Measurements from ENCODE around the gene PPP2R5A.
"Not testable (repeated sequence)": the region's sequence is repeated elsewhere in the genome, so short reads cannot be mapped to it uniquely, and the experiment has no call there.

The PPP2R5A gene

DNA sequence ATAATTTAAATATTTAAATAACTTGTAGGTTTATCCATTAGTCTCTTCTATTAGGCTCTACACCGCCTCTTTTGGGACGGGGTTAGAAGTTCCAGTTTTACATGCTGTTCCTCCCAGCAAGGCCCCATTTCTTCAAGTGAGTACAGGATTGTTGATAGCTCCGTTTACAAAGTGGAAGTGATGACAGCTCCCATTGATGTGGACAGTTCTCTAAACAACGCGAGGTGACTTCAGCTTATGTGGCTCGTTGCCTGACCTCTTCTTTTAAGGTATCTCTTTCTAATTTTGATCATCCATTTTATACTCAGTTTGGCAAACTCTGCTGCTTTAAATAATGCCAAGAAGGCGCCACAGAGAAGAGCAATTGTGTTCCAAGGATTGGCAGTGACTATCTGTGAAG, 79.8 kb downstream of the PPP2R5A start:
- no peak for DNase-seq

DNA sequence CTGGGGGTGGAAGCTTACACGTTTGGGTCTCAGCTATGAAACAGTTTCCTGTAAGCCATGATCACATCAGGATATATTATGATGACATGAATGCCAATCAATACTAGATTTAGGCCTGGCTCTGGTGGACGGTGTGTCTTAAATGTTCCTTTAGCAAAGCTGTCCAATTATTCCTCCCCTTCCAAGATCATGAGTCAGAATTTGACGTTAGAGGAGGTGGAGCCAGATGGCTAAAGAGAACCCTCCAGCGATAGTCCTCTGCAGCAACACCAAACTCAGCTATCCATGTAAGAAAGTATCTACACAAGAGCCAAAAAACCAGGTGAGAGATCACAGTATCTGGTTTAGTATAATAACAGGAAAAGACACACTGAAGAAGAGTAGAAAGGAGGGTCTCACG, 81.7 kb downstream of the PPP2R5A start:
- no peak for DNase-seq

DNA sequence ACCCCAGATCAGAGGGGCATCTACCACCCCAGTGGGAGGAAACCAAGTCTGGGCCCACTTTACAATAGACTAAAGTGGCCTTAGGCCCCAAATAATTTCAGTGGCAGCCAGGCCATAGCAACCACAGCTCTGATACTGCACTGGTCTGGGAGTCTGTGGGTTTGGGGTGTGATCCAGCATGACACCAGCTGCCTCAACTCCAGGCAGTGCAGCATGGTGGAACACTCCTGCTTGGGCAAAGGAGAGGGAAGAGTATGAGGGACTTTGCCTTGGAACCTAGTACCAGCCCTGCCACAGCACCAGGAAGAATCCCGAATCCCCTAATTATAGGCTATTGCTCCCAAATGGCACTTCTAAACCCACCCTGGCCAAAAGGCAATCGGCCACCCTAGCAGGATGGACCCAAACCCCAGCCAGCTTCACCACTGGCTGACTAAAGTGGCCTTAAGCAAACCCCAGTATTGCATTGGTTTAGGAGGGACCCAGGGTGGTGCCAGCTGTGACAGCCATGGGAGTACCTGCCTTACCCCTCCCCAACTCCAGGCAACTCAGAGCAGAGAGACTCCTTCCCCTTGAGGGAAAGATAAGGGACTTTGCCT, 82.4 kb downstream of the PPP2R5A start:
- DNase-seq: no peak

DNA sequence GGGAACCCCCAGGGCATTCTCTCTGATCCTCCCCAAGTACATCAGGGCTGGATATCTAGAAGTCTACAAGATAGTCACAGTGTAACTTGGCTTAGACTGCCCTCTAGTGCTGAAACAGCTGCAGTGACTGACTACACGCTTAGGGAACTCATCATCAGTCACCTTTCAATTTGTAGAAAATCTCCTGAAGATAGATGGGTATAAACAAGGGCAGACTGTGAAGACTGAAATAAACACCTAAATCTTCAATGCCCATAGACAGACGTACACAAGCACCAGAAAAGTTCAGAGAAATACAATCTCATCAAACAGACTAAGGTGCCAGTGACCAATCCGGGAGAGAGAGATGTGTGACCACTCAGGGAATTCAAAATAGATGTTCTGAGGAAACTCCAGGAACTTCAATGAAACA, 82.9 kb downstream of the PPP2R5A start:
- peak; percentile 63 for DNase-seq

DNA sequence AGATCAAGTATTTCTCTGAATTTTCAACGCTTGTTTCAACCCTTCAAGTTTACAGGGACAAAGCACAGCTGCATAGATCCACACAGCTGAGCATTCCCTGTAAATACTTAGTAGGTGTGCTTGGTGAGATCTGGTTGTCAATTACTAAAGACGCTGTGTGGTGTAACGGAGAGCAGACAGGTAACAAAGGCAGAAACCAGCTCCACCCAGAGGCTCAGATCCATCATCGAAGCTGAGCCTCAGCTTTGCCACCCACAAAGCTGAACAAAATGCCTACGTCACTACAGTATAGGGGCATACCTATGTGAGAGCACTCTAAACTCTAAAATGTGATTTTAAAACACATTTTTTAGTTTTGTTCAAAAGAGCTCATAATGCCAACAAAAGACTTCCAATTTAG, 90.8 kb downstream of the PPP2R5A start:
- no peak for DNase-seq

DNA sequence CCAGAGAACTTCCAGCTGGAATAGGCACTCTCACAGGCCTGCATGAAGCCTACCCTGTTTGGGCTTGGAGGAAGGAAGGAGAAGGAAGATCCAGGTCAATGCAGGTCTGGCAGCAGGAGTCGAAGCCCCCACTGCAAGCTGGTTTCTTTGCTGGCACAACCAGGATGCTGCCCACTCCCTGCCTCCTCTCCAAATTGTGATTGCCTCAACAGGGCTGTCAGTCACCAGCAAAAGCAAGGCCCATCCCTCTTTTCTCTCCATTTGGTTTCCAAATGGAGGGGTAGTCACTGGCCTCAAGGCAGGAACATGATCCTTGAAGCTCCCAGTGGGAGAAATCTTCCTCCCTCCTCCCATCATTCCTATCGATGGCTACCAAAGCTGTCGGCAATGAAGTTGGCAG, 92.4 kb downstream of the PPP2R5A start:
- no peak for DNase-seq

DNA sequence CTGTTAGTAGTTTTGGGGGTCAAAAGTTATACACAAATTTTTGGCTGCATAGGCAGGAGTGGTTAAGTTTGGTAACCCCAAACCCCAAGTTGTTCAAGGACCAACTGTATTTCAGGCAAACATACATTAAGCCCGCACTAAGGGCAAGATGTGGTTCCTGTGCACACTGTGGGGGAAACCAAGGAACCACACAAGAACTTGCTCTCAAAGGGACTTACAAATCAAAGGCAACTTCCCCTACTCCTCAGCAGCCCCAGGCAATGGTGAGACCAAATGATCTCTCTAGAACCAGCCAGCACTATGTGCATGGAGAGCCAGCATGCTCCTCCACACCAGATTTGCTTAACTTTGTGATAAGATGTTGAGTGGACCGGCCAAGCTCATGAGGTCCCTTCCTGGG, 94.2 kb downstream of the PPP2R5A start:
- no peak for DNase-seq

DNA sequence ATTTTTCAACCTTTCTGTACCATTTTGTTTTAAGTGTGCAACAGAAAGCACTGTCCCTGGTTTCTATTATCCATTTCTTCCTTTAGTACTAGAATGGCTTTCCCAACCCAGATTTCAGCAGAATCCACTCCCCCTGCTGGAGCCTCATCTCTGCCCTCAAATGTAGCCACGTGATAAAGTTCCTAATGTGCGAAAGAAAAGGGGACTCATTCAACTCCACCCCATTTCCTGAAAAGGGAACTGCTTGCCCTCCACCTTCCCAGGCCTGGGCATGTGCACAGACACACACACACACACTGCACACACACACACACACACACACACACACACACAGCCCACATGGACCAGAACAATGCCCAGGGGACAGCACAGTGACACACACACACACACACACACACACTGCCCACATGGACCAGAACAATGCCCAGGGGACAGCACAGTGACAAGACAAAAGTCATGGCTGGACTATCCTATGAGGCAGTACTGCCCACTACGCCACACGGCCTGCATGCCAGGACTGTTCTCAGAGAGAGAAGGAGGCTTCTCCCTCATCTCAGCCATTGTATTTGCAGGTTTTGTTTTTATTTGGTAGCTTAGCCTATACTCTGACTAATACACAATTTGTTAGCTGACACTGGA, 96.3 kb downstream of the PPP2R5A start:
- no peak for DNase-seq

DNA sequence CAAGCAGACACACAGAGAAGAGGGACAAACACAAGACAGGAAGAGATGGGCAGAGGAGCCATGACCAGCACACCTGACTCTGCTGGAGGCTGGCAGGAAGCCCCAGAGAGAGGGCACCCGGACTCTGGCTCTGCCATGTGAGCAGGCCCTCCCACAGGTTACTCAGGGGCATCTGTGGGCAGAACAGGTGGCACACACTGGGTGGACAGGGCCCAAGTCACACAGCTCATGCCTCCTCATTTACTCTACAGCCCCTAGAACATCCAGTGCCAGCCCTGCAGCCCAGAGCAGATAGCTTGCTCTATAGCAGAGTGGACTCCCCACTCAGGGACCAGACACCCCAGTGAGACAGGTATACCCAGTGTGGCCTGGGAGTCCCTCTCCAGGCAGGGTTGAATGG, 100.8 kb downstream of the PPP2R5A start:
- DNase-seq: no peak

DNA sequence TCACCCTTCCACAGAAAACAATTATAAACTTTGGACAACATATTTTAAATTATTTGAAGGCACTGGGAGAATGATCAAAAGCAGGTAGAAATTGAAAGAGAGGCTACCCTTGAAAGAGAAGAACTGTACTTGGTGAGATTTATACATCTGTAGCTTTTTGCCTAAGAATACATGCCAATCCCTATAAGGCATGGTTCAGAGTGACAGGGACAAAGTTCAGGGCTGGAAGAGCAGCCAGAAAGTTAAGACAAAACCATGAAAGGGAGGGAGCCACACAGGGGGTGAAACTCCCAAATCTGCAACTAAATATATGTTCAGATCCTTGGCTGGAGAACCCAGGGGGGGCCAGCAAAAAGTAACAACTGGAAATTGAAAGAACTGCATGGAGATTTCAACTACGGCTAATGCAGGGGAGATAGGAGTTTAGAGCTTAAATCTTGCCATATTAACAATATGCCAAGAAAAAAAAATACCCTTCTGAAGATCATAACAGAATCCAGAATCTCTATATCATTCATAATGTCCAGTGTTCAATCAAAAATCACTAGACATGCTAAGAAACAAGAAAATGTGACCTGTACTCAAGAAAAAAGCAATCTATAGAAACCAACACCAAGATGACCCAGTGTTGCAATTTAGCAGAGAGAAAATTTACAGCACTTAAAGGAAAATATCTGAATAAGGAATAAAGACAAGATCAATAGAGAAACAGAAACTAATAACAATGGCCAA, 103.9 kb downstream of the PPP2R5A start:
- DNase-seq: no peak

DNA sequence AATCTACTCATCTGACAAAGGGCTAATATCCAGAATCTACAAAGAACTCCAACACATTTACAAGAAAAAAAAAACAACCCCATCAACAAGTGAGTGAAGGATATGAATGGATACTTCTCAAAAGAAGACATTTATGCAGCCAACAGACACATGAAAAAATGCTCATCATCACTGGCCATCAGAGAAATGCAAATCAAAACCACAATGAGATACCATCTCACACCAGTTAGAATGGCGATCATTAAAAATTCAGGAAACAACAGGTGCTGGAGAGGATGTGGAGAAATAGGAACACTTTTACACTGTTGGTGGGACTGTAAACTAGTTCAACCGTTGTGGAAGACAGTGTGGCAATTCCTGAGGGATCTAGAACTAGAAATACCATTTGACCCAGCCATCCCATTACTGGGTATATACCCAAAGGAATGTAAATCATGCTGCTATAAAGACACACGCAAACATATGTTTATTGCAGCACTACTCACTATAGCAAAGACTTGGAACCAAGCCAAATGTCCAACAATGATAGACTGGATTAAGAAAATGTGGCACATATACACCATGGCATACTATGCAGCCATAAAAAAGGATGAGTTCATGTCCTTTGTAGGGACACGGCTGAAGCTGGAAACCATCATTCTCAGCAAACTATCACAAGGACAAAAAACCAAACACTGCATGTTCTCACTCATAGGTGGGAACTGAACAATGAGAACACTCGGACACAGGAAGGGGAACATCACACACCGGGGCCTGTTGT, 110.6 kb downstream of the PPP2R5A start:
- DNase-seq: not testable (repeated sequence)

DNA sequence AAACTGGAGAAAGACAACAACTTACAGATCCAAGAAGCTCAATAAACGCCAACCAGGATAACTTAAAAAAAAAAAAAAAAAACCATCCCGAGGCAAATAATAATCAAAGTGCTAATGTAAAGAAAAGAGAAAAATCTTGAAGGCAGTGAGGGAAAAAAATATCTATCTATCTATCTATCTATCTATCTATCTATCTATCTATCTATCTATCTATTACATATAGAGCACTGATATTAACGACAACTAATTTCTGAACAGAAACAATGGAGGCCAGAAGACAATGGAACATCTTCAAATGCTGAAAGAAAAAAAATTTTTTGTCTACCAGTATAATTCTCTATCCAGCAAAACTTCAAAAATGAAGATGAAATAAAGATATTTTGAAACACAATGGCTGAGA, 111.4 kb downstream of the PPP2R5A start:
- DNase-seq: no peak

DNA sequence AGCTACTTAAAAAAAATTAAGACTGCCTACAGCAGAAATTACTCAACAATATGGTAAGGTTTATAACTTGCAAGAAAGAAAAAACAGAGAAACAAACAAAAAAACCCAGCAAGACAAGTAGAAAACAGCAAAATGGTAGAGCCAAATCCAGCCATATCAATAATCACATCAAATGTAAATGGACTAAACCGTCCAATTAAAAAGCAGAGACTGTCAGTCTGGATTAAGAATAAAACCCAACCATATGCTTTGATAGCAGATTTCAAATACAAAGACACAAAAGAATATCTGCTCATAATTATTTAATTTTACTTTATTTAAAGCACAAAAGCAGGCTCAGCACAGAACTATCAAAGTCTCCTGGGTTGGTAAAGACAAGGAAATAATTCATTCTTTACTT, 112.0 kb downstream of the PPP2R5A start:
- DNase-seq: no peak

DNA sequence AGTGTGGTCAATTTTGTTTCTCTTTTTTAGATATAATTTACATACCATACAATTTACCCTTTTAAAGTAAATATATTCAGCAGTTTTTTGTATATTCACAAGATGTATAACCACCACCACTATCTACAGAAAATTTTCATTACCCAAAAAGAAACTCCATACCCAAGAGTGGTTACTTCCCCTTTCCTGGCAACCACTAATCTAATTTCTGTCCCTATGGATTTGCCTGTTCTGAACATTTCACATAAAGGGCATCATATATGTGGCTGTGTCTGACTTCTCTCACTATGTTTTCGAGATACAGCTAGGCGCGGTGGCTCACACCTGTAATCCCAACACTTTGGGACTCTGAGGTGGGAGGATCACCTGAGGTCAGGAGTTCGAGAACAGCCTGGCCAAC, 115.8 kb downstream of the PPP2R5A start:
- no peak for DNase-seq

DNA sequence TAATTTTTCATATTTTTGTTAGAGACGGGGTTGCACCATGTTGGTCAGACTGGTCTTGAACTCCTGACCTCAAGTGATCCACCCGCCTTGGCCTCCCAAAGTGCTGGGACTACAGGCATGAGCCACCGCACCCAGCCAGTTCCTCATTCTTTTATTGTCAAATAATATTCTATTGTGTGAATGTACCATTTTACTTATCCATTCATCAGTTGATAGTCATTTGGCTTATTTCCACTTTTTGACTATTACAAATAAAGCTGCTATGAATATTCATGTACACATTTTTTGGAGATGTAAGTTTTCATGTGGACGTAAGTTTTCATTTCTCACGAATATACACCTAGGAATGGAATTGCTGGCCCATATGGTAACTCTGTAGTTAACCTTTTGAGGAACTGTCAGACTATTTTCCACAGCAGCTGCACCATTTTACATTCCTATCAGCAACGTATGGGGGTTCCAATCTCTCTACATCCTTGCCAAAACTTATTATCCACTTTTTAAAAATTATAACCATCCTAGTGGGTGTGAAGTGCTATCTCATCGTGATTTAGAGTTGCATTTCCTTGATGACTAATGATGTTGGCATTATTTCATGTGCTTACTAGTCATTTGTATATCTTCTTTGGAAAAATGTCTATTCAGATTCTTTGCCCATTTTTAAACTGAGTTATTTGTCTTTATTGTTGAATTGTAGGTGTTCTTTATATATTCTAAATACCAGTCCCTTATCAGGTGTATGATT, 116.8 kb downstream of the PPP2R5A start:
- no peak for DNase-seq

DNA sequence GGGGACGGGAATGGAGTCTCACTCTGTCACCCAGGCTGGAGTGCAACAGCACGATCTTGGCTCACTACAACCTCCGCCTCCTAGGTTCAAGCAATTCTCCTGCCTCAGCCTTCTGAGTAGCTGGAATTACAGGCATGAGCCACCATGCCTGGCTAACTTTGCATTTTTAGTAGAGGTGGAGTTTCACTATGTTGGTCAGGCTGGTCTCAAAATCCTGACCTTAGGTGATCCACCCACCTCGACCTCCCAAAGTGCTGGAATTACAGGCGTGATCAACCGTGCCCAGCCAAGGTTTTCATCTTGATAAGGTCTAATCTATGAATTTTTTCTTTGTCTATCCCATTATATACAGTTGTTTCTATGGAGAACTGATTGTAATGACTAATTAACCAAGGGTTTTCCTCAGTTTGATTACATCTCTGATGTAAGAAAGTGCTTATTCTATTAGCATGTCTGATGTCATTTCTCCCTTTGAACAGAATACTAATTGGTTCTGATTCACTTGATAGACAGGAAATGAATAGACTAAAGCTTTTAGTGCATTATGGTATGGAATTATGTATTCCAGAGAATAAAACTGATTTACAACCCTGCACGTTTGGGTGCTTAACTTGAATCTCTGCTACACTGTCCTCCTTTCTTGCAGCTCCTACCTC, 117.6 kb downstream of the PPP2R5A start:
- DNase-seq: no peak

DNA sequence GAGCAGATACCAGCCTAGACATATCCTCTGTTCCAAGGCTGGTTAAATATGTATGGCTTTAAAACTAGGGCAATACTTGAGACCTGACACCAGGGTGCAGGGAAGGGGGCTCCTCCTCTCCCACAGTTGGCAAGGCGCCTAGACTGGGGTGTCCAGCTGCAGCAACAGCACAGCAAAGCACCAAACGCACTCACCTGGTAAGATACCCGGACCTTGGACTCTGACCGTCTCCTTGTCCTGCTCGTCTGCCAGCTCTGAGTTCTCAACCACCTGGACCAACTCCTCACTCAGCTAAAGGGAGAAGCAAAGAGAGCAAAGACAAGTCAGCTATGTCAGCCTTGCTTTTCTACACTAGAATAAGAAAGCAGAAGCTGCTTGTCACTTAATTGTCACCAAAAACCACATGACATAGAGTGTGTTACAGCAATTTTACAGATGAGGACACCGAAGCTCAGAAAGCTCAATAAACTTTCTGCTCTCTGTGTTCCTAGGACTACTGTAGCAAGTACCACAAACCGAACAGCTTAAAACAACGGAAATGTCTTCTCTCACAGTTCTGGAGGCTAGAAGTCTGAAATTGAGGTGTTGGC, 125.1 kb downstream of the PPP2R5A start:
- DNase-seq: no peak

Measured in amniotic stem cell (primary cell).